Measurements from ENCODE around the gene RABGAP1L. TPM values are rescaled to one million over a fixed set of nuclear protein-coding genes. Genes with fewer than 3 reads are reported as not detected.

RABGAP1L gene
- total and polyA plus RNA-seq, 2 donors (not counting 3 experiments of a cell fraction or from before 2014, with no cell fraction given) = 6.4 to 22.2 TPM

GRCh38 chr1:174314433-174314832 is 155.1 kb downstream of the RABGAP1L start:
- no peaks in the 10 kb centered on the region for H3K9me3 ChIP-seq (replicated peaks; ENCODE audit: control insufficient read depth, insufficient read depth, low read length)
- no peaks in the 10 kb centered on the region for H3K27me3 ChIP-seq (ENCODE audit: control insufficient read depth in 2 of 2, insufficient read depth in 2 of 2, low read length in 2 of 2)
- no peaks in the 10 kb centered on the region for H3K36me3 ChIP-seq (ENCODE audit: control insufficient read depth in 2 of 2, extremely low read depth in 1 of 2, insufficient read depth in 2 of 2, low read length in 2 of 2)
- CTCF ChIA-PET = no interaction called here
- no peak for TF ChIP-seq MAX (IDR thresholded peaks at IDR 0.05; ENCODE audit: insufficient read depth, insufficient read length)
- no peak for TF ChIP-seq EZH2 (IDR thresholded peaks at IDR 0.05; ENCODE audit: borderline replicate concordance, low read depth, low read length, severe bottlenecking)
- TF ChIP-seq POLR2AphosphoS5 (IDR thresholded peaks at IDR 0.05; ENCODE audit: insufficient read depth, low read depth, low read length) = no peak
- no peak for TF ChIP-seq MYC (IDR thresholded peaks at IDR 0.05; ENCODE audit: low read depth, low read length)
- TF ChIP-seq FOS (IDR thresholded peaks at IDR 0.05; ENCODE audit: borderline replicate concordance, insufficient read depth, low read length) = no peak
- no peak for TF ChIP-seq GATA2 (IDR thresholded peaks at IDR 0.05; ENCODE audit: insufficient read depth, insufficient read length, low read depth, low read length)
- no peak overlapping the region for H2AFZ ChIP-seq (ENCODE audit: low read depth, low read length)
- H3K9me1 ChIP-seq (replicated peaks; ENCODE audit: control insufficient read depth, extremely low read depth, insufficient read depth, low read length) = no peaks in the 10 kb centered on the region
- H4K20me1 ChIP-seq (replicated peaks; ENCODE audit: control insufficient read depth, extremely low read depth, insufficient read depth, low read length) = no peaks in the 10 kb centered on the region
- no peak overlapping the region for H3K4me3 ChIP-seq (replicated peaks in 1 of 3; ENCODE audit: insufficient read depth in 1 of 3, low read depth in 1 of 3, low read length in 3 of 3)
- no TSS peak for BruUV-seq (replicated peaks)
- dilution Hi-C loops (cut with MboI; ENCODE audit: extremely low pct_ligation_motif_present, low sequenced_read_pairs) (no loop called here), intact Hi-C loops (cut with micrococcal nuclease) (no loop called here)
- no peak overlapping the region for H3K9ac ChIP-seq (replicated peaks; ENCODE audit: extremely low read depth, insufficient read depth, low read length)
- H3K4me1 ChIP-seq (ENCODE audit: control insufficient read depth, extremely low read depth, insufficient read depth, low read length) = no peaks in the 10 kb centered on the region
- POLR2A ChIA-PET = no interaction called here
- no peak overlapping the region for H3K4me2 ChIP-seq (ENCODE audit: insufficient read depth, low read length)
- no peak overlapping the region for H3K27ac ChIP-seq (ENCODE audit: insufficient read depth, low read depth, low read length)
- DNase-seq (ENCODE audit: low read depth, low spot score) = no peak
- no peak for FAIRE-seq
- no peaks in the 10 kb centered on the region for H3K79me2 ChIP-seq (ENCODE audit: control insufficient read depth, insufficient read depth, low read length)

GRCh38 chr1:174315239-174315638 is 155.9 kb downstream of the RABGAP1L start:
- BruUV-seq (replicated peaks) = no TSS peak
- no peak overlapping the region for H3K9ac ChIP-seq (replicated peaks; ENCODE audit: extremely low read depth, insufficient read depth, low read length)
- no peak overlapping the region for H3K4me2 ChIP-seq (ENCODE audit: insufficient read depth, low read length)
- DNase-seq (ENCODE audit: low read depth, low spot score) = no peak
- no peaks in the 10 kb centered on the region for H4K20me1 ChIP-seq (replicated peaks; ENCODE audit: control insufficient read depth, extremely low read depth, insufficient read depth, low read length)
- H2AFZ ChIP-seq (ENCODE audit: low read depth, low read length) = no peak overlapping the region
- POLR2A ChIA-PET = no interaction called here
- H3K4me3 ChIP-seq (replicated peaks in 1 of 3; ENCODE audit: insufficient read depth in 1 of 3, low read depth in 1 of 3, low read length in 3 of 3) = no peak overlapping the region
- H3K36me3 ChIP-seq (ENCODE audit: control insufficient read depth in 2 of 2, extremely low read depth in 1 of 2, insufficient read depth in 2 of 2, low read length in 2 of 2) = no peaks in the 10 kb centered on the region
- H3K9me3 ChIP-seq (replicated peaks; ENCODE audit: control insufficient read depth, insufficient read depth, low read length) = no peaks in the 10 kb centered on the region
- CTCF ChIA-PET = no interaction called here
- no peak for FAIRE-seq
- no peak overlapping the region for H3K27ac ChIP-seq (ENCODE audit: insufficient read depth, low read depth, low read length)
- intact Hi-C loops (cut with micrococcal nuclease) (no loop called here), dilution Hi-C loops (cut with MboI; ENCODE audit: extremely low pct_ligation_motif_present, low sequenced_read_pairs) (no loop called here)
- no peak for TF ChIP-seq FOS (IDR thresholded peaks at IDR 0.05; ENCODE audit: borderline replicate concordance, insufficient read depth, low read length)
- no peak for TF ChIP-seq EZH2 (IDR thresholded peaks at IDR 0.05; ENCODE audit: borderline replicate concordance, low read depth, low read length, severe bottlenecking)
- TF ChIP-seq MYC (IDR thresholded peaks at IDR 0.05; ENCODE audit: low read depth, low read length) = no peak
- no peak for TF ChIP-seq GATA2 (IDR thresholded peaks at IDR 0.05; ENCODE audit: insufficient read depth, insufficient read length, low read depth, low read length)
- TF ChIP-seq POLR2A (IDR thresholded peaks at IDR 0.05; ENCODE audit: low read depth, low read length) = no peak
- TF ChIP-seq POLR2AphosphoS5 (IDR thresholded peaks at IDR 0.05; ENCODE audit: insufficient read depth, low read depth, low read length) = no peak
- TF ChIP-seq MAX (IDR thresholded peaks at IDR 0.05; ENCODE audit: insufficient read depth, insufficient read length) = no peak
- TF ChIP-seq JUN (IDR thresholded peaks at IDR 0.05; ENCODE audit: borderline replicate concordance, insufficient read depth, insufficient read length, low read depth) = no peak
- no peak for TF ChIP-seq CTCF (IDR thresholded peaks at IDR 0.05; ENCODE audit: extremely low read depth in 1 of 2, insufficient read depth in 1 of 2, low read depth in 1 of 2, low read length in 2 of 2)
- H3K79me2 ChIP-seq (ENCODE audit: control insufficient read depth, insufficient read depth, low read length) = no peaks in the 10 kb centered on the region
- H3K9me1 ChIP-seq (replicated peaks; ENCODE audit: control insufficient read depth, extremely low read depth, insufficient read depth, low read length) = no peaks in the 10 kb centered on the region
- no peaks in the 10 kb centered on the region for H3K27me3 ChIP-seq (ENCODE audit: control insufficient read depth in 2 of 2, insufficient read depth in 2 of 2, low read length in 2 of 2)
- no peaks in the 10 kb centered on the region for H3K4me1 ChIP-seq (ENCODE audit: control insufficient read depth, extremely low read depth, insufficient read depth, low read length)

Data from endothelial cell of umbilical vein (primary cell).